ENCODE measurements around the gene ANKRD63. TPM values are rescaled to one million over a fixed set of nuclear protein-coding genes. Genes with fewer than 3 reads are reported as not detected.

ANKRD63 gene
- total RNA-seq, 2 donors from 2014 or later: not detected

GRCh38 chr15:40238532-40239403 is 44.1 kb downstream of the ANKRD63 start, which contains the start of gene PAK6:
PAK6 (plus strand) TSS chr15:40239063; CDS start chr15:40264786, 25,723 bp downstream.
- intact Hi-C loops (cut with DNase I): no loop called here
- no peak for DNase-seq (ENCODE audit: low spot score)

- intact Hi-C loops (cut with DNase I): no loop called here
Observed at GRCh38 chr15:40235201-40235885, 47.5 kb downstream of the ANKRD63 start.

GRCh38 chr15:40234783-40235182 is 48.1 kb downstream of the ANKRD63 start:
- DNase-seq (ENCODE audit: low spot score): no peak
- intact Hi-C loops (cut with DNase I): no loop called here

More at GRCh38 chr15:40235201-40235885, 47.5 kb downstream of the ANKRD63 start:
- no peak for DNase-seq (ENCODE audit: low spot score)

- intact Hi-C loops (cut with DNase I): no loop called here
- DNase-seq (ENCODE audit: low spot score): no peak
Observed at GRCh38 chr15:40233727-40234577, 48.9 kb downstream of the ANKRD63 start.

GRCh38 chr15:40232625-40233070 is 50.2 kb downstream of the ANKRD63 start:
- no peak for DNase-seq (ENCODE audit: low spot score)
- intact Hi-C loops (cut with DNase I): no loop called here

Other genes starting within 250 kb of the ANKRD63 start
- 100 to 1,000 TPM; 148 to 160 TPM for gene SRP14, start 243.9 kb downstream of the ANKRD63 start, total RNA-seq
- 1 to 10 TPM; 3.0 to 5.0 TPM for gene BMF, start 174.2 kb downstream of the ANKRD63 start, total RNA-seq
- gene BUB1B, start 122.0 kb downstream of the ANKRD63 start, total RNA-seq: 1 to 10 TPM in 1 of 2 donors, under 1 TPM in 1; 0.86 to 1.2 TPM
- gene PAK6, start 44.0 kb downstream of the ANKRD63 start, total RNA-seq: under 1 TPM; 0.37 to 0.38 TPM
- 10 to 100 TPM; 20.8 to 29.0 TPM for gene PLCB2, start 24.9 kb upstream of the ANKRD63 start, total RNA-seq
- 10 to 100 TPM; 25.3 to 27.1 TPM for gene INAFM2, start 40.6 kb upstream of the ANKRD63 start, total RNA-seq
- gene CCDC9B, start 57.9 kb upstream of the ANKRD63 start, total RNA-seq: 10 to 100 TPM; 29.2 to 31.2 TPM
- not detected for gene PHGR1, start 68.0 kb upstream of the ANKRD63 start, total RNA-seq
- under 1 TPM; 0.05 to 0.32 TPM for gene DISP2, start 75.2 kb upstream of the ANKRD63 start, total RNA-seq
- 1 to 10 TPM; 5.4 to 8.4 TPM for gene KNSTRN, start 99.7 kb upstream of the ANKRD63 start, total RNA-seq
- gene IVD, start 122.7 kb upstream of the ANKRD63 start, total RNA-seq: 10 to 100 TPM; 24.3 to 38.9 TPM
- gene BAHD1, start 157.9 kb upstream of the ANKRD63 start, total RNA-seq: 10 to 100 TPM; 11.9 to 13.8 TPM
- gene CHST14, start 187.9 kb upstream of the ANKRD63 start, total RNA-seq: 10 to 100 TPM; 11.8 to 15.8 TPM

All from posterior vena cava (tissue), 2 donors.